ENCODE data around the gene RIMBP2.
"Not testable (repeated sequence)": the region's sequence is repeated elsewhere in the genome, so short reads cannot be mapped to it uniquely, and the experiment has no call there.

The RIMBP2 gene

GRCh38 chr12:130650131-130650530 lies 66.0 kb downstream of the RIMBP2 start:
- no peak for DNase-seq

GRCh38 chr12:130649101-130650045 lies 66.7 kb downstream of the RIMBP2 start:
- no peak for DNase-seq

- DNase-seq, result no peak
Measured at GRCh38 chr12:130647814-130648213, 68.3 kb downstream of the RIMBP2 start.

- no peak for DNase-seq
Measured at GRCh38 chr12:130646716-130647370, 69.3 kb downstream of the RIMBP2 start.

GRCh38 chr12:130646191-130646590 lies 69.9 kb downstream of the RIMBP2 start:
- not testable (repeated sequence) for DNase-seq

- peak; percentile 74 for DNase-seq
Measured at GRCh38 chr12:130645751-130646150, 70.3 kb downstream of the RIMBP2 start.

GRCh38 chr12:130644566-130644965 lies 71.5 kb downstream of the RIMBP2 start:
- DNase-seq, result no peak

- DNase-seq, result no peak
Measured at GRCh38 chr12:130644146-130644545, 72.0 kb downstream of the RIMBP2 start.

- peak; percentile 84 for DNase-seq
Measured at GRCh38 chr12:130642856-130643255, 73.2 kb downstream of the RIMBP2 start.

GRCh38 chr12:130641533-130642184 lies 74.4 kb downstream of the RIMBP2 start:
- no peak for DNase-seq

GRCh38 chr12:130640901-130641300 lies 75.2 kb downstream of the RIMBP2 start:
- no peak for DNase-seq

GRCh38 chr12:130640496-130640895 lies 75.6 kb downstream of the RIMBP2 start:
- DNase-seq, result no peak

GRCh38 chr12:130639476-130640424 lies 76.3 kb downstream of the RIMBP2 start:
- peak; percentile 56 for DNase-seq

- DNase-seq, result no peak
Measured at GRCh38 chr12:130636370-130636769, 79.7 kb downstream of the RIMBP2 start.

GRCh38 chr12:130634866-130635265 lies 81.2 kb downstream of the RIMBP2 start:
- peak; percentile 85 for DNase-seq

- peak; percentile 87 for DNase-seq
Measured at GRCh38 chr12:130633771-130634170, 82.3 kb downstream of the RIMBP2 start.

- DNase-seq, result peak; percentile 89
Measured at GRCh38 chr12:130632642-130633041, 83.5 kb downstream of the RIMBP2 start.

- DNase-seq, result no peak
Measured at GRCh38 chr12:130628304-130628703, 87.8 kb downstream of the RIMBP2 start.

- DNase-seq, result no peak
Measured at GRCh38 chr12:130627175-130627574, 88.9 kb downstream of the RIMBP2 start.

GRCh38 chr12:130626601-130627000 lies 89.5 kb downstream of the RIMBP2 start:
- no peak for DNase-seq

GRCh38 chr12:130625201-130625600 lies 90.9 kb downstream of the RIMBP2 start:
- no peak for DNase-seq

- DNase-seq, result no peak
Measured at GRCh38 chr12:130622803-130623202, 93.3 kb downstream of the RIMBP2 start.

Data from DMS79 treated with DMSO at 0.1 percent for 48 hours (cell line).